DND-41 (cell line): ENCODE measurements around the gene SLC39A2.

Experiments used
- ATAC-seq: fragments of 200-7000 bp; cut with Tn5 transposase; 3 replicates; pipeline ENCODE4 v1.9.1; 2021; ENCODE audit warnings: low read depth; ENCODE audit not compliant: insufficient read depth
- DNase-seq: peaks from one replicate; pipeline ENCODE4 v3.0.0-alpha.2; 2020
- H2AFZ ChIP-seq: 2 replicates; pipeline ENCODE4 v1.6.0; 2012; ENCODE audit warnings: low read depth, low read length
- H3K27ac ChIP-seq: 2 replicates; pipeline ENCODE4 v1.5.1; 2012; ENCODE audit warnings: low read length, inconsistent platforms
- H3K27me3 ChIP-seq: fragments of 200-600 bp; sonication (generic); 2 replicates; pipeline ENCODE4 v1.6.0; 2012; ENCODE audit warnings: low read length, mild to moderate bottlenecking, inconsistent platforms; ENCODE audit not compliant: insufficient read depth, poor library complexity
- H3K36me3 ChIP-seq: 2 replicates; pipeline ENCODE4 v1.5.1; 2012; ENCODE audit warnings: low read length, inconsistent platforms; ENCODE audit not compliant: insufficient read depth
- H3K4me1 ChIP-seq: 2 replicates; pipeline ENCODE4 v1.5.1; 2012; ENCODE audit warnings: mild to moderate bottlenecking, low read length; ENCODE audit not compliant: insufficient read depth
- H3K4me2 ChIP-seq: 2 replicates; pipeline ENCODE4 v1.6.0; 2012; ENCODE audit warnings: mild to moderate bottlenecking, moderate library complexity, low read length, inconsistent platforms; ENCODE audit not compliant: insufficient read depth
- H3K4me3 ChIP-seq, 2 experiments: fragments of 200-600 bp in 1 of 2; shearing (Covaris generic) in 1 of 2; 2 replicates each; pipeline ENCODE4 v1.5.1; 2012 to 2016; ENCODE audit warnings: inconsistent platforms in 2 of 2, low read length in 2 of 2, mild to moderate bottlenecking in 2 of 2, low read depth in 1 of 2, moderate library complexity in 1 of 2
- H3K79me2 ChIP-seq: 2 replicates; pipeline ENCODE4 v1.6.0; 2012; ENCODE audit warnings: low read length, inconsistent platforms; ENCODE audit not compliant: insufficient read depth
- H3K9ac ChIP-seq: 2 replicates; pipeline ENCODE4 v1.6.0; 2012; ENCODE audit warnings: low read depth, mild to moderate bottlenecking, inconsistent platforms, low read length, moderate library complexity
- H3K9me3 ChIP-seq: 2 replicates; pipeline ENCODE4 v1.5.1; 2012; ENCODE audit warnings: low read length, moderate library complexity, mild to moderate bottlenecking, inconsistent platforms; ENCODE audit not compliant: insufficient read depth, severe bottlenecking
- H4K20me1 ChIP-seq: 2 replicates; pipeline ENCODE4 v1.6.0; 2012; ENCODE audit warnings: low read length; ENCODE audit not compliant: insufficient read depth
- EZH2 ChIP-seq: IDR thresholded peaks from 3 replicates; pipeline ENCODE4 v1.6.1; 2012; ENCODE audit warnings: borderline replicate concordance, low read depth, mild to moderate bottlenecking, moderate library complexity, low read length, inconsistent platforms; ENCODE audit not compliant: severe bottlenecking
- TF ChIP-seq, protein P1 (sequence below): IDR thresholded peaks from 2 replicates; pipeline ENCODE4 v1.5.1; 2012; ENCODE audit warnings: borderline replicate concordance, low read length, moderate library complexity, mild to moderate bottlenecking; ENCODE audit not compliant: poor library complexity, severe bottlenecking; ENCODE audit errors: extremely low read depth

Gene SLC39A2

DNA sequence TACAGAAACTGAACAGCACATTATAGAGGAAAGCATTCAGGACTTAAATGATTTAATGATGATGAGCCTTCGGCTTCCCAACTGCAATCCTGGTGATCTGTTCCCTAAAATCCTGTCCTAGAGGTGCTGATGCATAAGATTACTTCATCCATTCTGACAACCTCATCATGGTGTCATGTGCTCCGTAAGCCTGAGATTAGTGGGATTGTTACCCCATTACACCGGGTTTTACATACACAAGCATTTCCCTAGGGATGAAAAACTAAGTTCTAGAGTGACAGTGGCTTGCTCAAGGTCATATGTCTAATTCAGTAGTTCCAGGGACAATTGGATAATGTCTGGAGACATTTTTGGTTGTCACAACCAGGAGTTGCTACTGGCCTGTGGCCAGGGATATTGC lies 38.1 kb downstream of the SLC39A2 start:
- no peaks in the 10 kb centered on the region for H4K20me1 ChIP-seq

DNA sequence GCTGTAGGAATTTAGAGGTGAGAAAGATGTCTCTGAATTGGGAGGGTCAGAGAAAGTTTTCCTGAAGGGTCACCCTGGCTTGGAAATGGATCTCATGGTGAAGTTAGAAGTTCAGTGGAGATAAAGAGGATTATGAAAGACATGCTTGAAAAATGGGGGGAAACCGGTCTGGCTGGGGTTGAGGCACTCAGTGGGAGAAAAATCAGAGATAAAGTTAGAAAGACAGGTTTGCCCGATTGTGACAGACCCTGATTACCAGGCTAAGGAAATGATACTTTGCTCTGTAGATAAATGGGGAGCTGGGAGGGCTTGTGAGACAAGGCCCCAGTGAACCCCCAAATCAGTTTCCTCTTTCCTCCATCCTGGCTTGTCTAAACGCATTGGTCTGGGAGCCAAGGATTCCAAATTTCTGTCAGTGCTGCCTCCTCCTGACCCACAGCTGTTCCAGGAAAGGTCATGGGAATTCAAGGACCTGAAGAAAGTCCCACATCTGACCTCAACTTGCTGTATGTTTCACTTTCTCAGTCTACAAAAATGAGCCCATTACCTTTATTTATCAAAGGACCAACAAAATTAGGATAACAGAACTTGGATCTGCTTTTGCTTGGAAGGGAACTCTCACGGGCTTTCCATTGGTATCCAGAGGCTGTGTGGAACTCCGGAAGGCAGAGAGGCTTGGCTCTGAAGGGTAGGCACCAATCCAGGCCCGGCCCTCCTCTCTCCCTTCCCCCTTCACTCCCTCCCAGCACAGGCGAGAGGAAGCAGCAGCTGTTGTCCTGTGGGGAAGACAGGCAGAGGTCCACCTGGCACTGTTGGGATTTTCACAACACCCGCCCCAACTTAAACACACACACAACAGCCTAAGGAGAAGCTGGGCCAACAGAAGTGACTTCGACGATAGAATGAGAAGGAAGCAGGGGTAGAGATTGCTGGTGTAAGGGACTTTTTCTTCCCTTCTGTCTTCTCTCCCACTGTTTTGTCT lies 39.6 kb downstream of the SLC39A2 start:
- ATAC-seq (no peak), DNase-seq (no peak)
- no peaks in the 10 kb centered on the region for H4K20me1 ChIP-seq
- H3K4me1 ChIP-seq, result no peaks in the 10 kb centered on the region
- H3K4me2 ChIP-seq, result no peak overlapping the region
- H3K36me3 ChIP-seq, result no peaks in the 10 kb centered on the region
- no peak overlapping the region for H3K27ac ChIP-seq
- H3K4me3 ChIP-seq, result no peak overlapping the region
- H2AFZ ChIP-seq, result no peak overlapping the region
- no peak for TF ChIP-seq EZH2
- TF ChIP-seq, protein P1, sequence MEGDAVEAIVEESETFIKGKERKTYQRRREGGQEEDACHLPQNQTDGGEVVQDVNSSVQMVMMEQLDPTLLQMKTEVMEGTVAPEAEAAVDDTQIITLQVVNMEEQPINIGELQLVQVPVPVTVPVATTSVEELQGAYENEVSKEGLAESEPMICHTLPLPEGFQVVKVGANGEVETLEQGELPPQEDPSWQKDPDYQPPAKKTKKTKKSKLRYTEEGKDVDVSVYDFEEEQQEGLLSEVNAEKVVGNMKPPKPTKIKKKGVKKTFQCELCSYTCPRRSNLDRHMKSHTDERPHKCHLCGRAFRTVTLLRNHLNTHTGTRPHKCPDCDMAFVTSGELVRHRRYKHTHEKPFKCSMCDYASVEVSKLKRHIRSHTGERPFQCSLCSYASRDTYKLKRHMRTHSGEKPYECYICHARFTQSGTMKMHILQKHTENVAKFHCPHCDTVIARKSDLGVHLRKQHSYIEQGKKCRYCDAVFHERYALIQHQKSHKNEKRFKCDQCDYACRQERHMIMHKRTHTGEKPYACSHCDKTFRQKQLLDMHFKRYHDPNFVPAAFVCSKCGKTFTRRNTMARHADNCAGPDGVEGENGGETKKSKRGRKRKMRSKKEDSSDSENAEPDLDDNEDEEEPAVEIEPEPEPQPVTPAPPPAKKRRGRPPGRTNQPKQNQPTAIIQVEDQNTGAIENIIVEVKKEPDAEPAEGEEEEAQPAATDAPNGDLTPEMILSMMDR, result no peak
- H3K9me3 ChIP-seq, result no peaks in the 10 kb centered on the region
- H3K79me2 ChIP-seq, result no peaks in the 10 kb centered on the region
- peaks cover 8% of the 10 kb centered on the region for H3K27me3 ChIP-seq
- no peak overlapping the region for H3K9ac ChIP-seq

More for the DNA sequence above, 38.1 kb downstream of the SLC39A2 start:
- DNase-seq, result no peak
- peaks cover 12% of the 10 kb centered on the region for H3K27me3 ChIP-seq
- H3K9ac ChIP-seq, result no peak overlapping the region
- TF ChIP-seq, protein P1, result no peak
- TF ChIP-seq EZH2, result no peak
- H2AFZ ChIP-seq, result no peak overlapping the region
- H3K79me2 ChIP-seq, result no peaks in the 10 kb centered on the region
- no peaks in the 10 kb centered on the region for H3K4me1 ChIP-seq
- H3K9me3 ChIP-seq, result no peaks in the 10 kb centered on the region
- H3K27ac ChIP-seq, result no peak overlapping the region
- no peak overlapping the region for H3K4me3 ChIP-seq
- H3K4me2 ChIP-seq, result no peak overlapping the region
- H3K36me3 ChIP-seq, result no peaks in the 10 kb centered on the region
- ATAC-seq, result no peak

DNA sequence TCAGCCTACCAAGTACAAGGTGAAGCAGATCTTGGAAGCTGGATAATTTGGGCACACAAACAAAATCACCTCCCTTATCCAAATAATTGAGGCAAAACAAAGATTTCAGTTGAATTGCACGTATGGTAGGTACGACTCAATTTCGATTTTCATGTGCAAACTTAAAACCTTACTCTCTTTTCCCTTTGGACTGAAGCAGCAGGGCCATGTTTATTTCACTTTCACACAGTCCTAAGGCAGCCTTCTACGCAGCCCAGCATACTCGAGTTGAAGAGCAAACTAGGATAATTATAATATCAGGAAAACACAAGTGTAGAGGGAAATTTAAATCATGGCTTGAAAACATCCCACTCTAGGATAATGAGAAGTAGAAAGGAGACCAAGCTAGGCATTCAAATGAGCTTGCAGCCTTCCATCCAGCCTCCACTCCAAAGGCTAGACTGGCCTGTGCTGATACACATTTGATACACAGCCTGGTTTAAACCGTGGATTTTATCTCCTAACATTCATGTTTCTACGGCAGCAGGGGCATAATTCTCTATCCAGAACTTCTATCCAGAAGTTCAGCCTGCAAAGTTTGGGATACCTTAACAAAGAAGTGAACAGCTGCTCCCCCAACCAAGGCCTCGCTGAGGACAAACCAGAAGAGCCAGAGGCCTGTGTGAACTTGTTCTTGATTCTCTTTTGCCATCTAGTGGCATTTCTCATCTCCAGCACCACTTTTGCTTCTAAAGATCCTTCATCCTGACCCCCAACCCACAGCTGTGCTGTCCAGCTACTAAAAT lies 40.7 kb downstream of the SLC39A2 start:
- no peak overlapping the region for H3K4me2 ChIP-seq
- no peak overlapping the region for H3K9ac ChIP-seq
- H3K4me1 ChIP-seq, result 0 out of 2 replicates have a peak, but pooled peaks cover 6% of the 10 kb centered on the region
- no peaks in the 10 kb centered on the region for H3K36me3 ChIP-seq
- ATAC-seq (peak; percentile 76), DNase-seq (peak; percentile 21)
- TF ChIP-seq EZH2, result no peak
- TF ChIP-seq, protein P1, result peak; percentile 71
- H3K4me3 ChIP-seq, result no peak overlapping the region
- H3K9me3 ChIP-seq, result no peaks in the 10 kb centered on the region
- peaks cover 7% of the 10 kb centered on the region for H3K27me3 ChIP-seq
- no peak overlapping the region for H2AFZ ChIP-seq
- H4K20me1 ChIP-seq, result no peaks in the 10 kb centered on the region
- no peak overlapping the region for H3K27ac ChIP-seq
- no peaks in the 10 kb centered on the region for H3K79me2 ChIP-seq
